HG03342 (cell line): Measurements from ENCODE around the gene ERO1A.

Experiments
- ATAC-seq: cut with Tn5 transposase; IDR thresholded peaks from one replicate; pipeline ENCODE4 v1.9.1; 2021; ENCODE audit warnings: mild to moderate bottlenecking, moderate library complexity; ENCODE audit not compliant: unreplicated experiment

Gene ERO1A

GRCh38 chr14:52609445-52610044, 85.8 kb downstream of the ERO1A start:
- no peak for ATAC-seq

GRCh38 chr14:52607061-52607460, 88.3 kb downstream of the ERO1A start:
- ATAC-seq, result no peak

- ATAC-seq, result no peak
Measured at GRCh38 chr14:52602131-52602530, 93.2 kb downstream of the ERO1A start.

GRCh38 chr14:52599974-52600373, 95.4 kb downstream of the ERO1A start:
- no peak for ATAC-seq

GRCh38 chr14:52598568-52598967, 96.8 kb downstream of the ERO1A start:
- ATAC-seq, result no peak

GRCh38 chr14:52596861-52597260, 98.5 kb downstream of the ERO1A start:
- no peak for ATAC-seq

GRCh38 chr14:52596320-52596719, 99.0 kb downstream of the ERO1A start:
- ATAC-seq, result no peak

- ATAC-seq, result no peak
Measured at GRCh38 chr14:52590318-52590717, 105.0 kb downstream of the ERO1A start.
